K562 (cell line): Measurements from ENCODE around the gene EIF4E1B. TPM values are rescaled to one million over a fixed set of nuclear protein-coding genes. Genes with fewer than 3 reads are reported as not detected.
A peak's percentile ranks its signal among the peaks of the same experiment; 100 is the strongest.

ENCODE experiments used
- ARHGAP35 ChIP-seq: fragments of 450-650 bp; IDR thresholded peaks from 2 replicates; pipeline ENCODE4 v1.6.1; 2018; ENCODE audit not compliant: partially characterized antibody
- ASH1L ChIP-seq: fragments of 450-650 bp; IDR thresholded peaks from 2 replicates; pipeline ENCODE4 v1.6.1; 2018; ENCODE audit warnings: borderline replicate concordance, mild to moderate bottlenecking, low read depth; ENCODE audit not compliant: partially characterized antibody
- FOXA3 ChIP-seq, 2 experiments: fragments of 450-650 bp in 1 of 2; sonication (generic) in 1 of 2; formaldehyde crosslinking; IDR thresholded peaks in 1 of 2; conservative IDR thresholded peaks in 1 of 2; 2 replicates each; pipeline versions ENCODE4 v1.4.0 to v1.8.0; 2020 to 2022; ENCODE audit warnings: mild to moderate bottlenecking in 2 of 2, missing genetic modification reagents in 1 of 2
- FOXP1 ChIP-seq: sonication (generic); formaldehyde crosslinking; IDR thresholded peaks from 2 replicates; pipeline ENCODE4 v1.8.0; 2022; ENCODE audit warnings: mild to moderate bottlenecking, missing genetic modification reagents
- HMGN3 ChIP-seq: IDR thresholded peaks from 2 replicates; pipeline ENCODE4 v1.6.1; 2011; ENCODE audit warnings: borderline replicate concordance, low read depth, mild to moderate bottlenecking, mixed read lengths, low read length; ENCODE audit not compliant: insufficient read length; ENCODE audit errors: extremely low read depth
- JUN ChIP-seq, 2 experiments: sonication (generic) in 1 of 2; formaldehyde crosslinking in 1 of 2; IDR thresholded peaks; 2 replicates each; pipeline versions ENCODE4 v1.6.1 to v1.8.0; 2012 to 2022; ENCODE audit warnings: borderline replicate concordance in 2 of 2, mild to moderate bottlenecking in 2 of 2, improper control_type of control experiment in 1 of 2, low read depth in 1 of 2, low read length in 1 of 2, missing genetic modification reagents in 1 of 2
- MAX ChIP-seq: sonication (generic); formaldehyde crosslinking; IDR thresholded peaks from 2 replicates; pipeline ENCODE4 v1.9.0; 2022; ENCODE audit warnings: mild to moderate bottlenecking, missing genetic modification reagents
- MAZ ChIP-seq, 2 experiments: fragments of 450-650 bp in 1 of 2; sonication (generic) in 1 of 2; formaldehyde crosslinking; IDR thresholded peaks in 1 of 2; conservative IDR thresholded peaks in 1 of 2; 2 replicates each; pipeline versions ENCODE4 v1.4.0 to v1.5.0; 2020; ENCODE audit warnings: mild to moderate bottlenecking in 1 of 2, missing genetic modification reagents in 1 of 2
- NR1H2 ChIP-seq: sonication (generic); formaldehyde crosslinking; IDR thresholded peaks from 2 replicates; pipeline ENCODE4 v1.4.0; 2020; ENCODE audit warnings: mild to moderate bottlenecking, missing genetic modification reagents
- POLR3G ChIP-seq: IDR thresholded peaks from 2 replicates; pipeline ENCODE4 v1.6.1; 2011; ENCODE audit not compliant: insufficient read length, insufficient replicate concordance; ENCODE audit errors: extremely low read depth
- PYGO2 ChIP-seq: fragments of 450-650 bp; IDR thresholded peaks from 2 replicates; pipeline ENCODE4 v1.6.1; 2016; ENCODE audit warnings: mild to moderate bottlenecking, missing genetic modification characterization, moderate library complexity, missing compliant biosample characterization
- RFX1 ChIP-seq: fragments of 450-650 bp; IDR thresholded peaks from 2 replicates; pipeline ENCODE4 v1.6.1; 2016; ENCODE audit warnings: mild to moderate bottlenecking, moderate library complexity
- SAFB ChIP-seq: fragments of 200-400 bp; formaldehyde crosslinking; IDR thresholded peaks from 2 replicates; pipeline ENCODE4 v1.6.1; 2017; ENCODE audit warnings: low read depth, low read length, borderline replicate concordance
- SMAD3 ChIP-seq: fragments of 450-650 bp; formaldehyde crosslinking; conservative IDR thresholded peaks from 2 replicates; pipeline ENCODE4 v1.4.0; 2020; ENCODE audit warnings: mild to moderate bottlenecking
- TBL1XR1 ChIP-seq, 2 experiments: IDR thresholded peaks; 2 replicates each; pipeline ENCODE4 v1.6.1; 2012; ENCODE audit warnings: improper control_type of control experiment in 2 of 2, low read length in 2 of 2, mild to moderate bottlenecking in 1 of 2
- TEAD4 ChIP-seq, 2 experiments: sonication (generic) in 1 of 2; formaldehyde crosslinking in 1 of 2; IDR thresholded peaks; 2 replicates each; pipeline versions ENCODE4 v1.6.1 to v1.8.0; 2012 to 2022; ENCODE audit warnings: borderline replicate concordance in 1 of 2, inconsistent platforms in 1 of 2, low read length in 1 of 2, mild to moderate bottlenecking in 1 of 2, missing genetic modification reagents in 1 of 2
- USF1 ChIP-seq: sonication (generic); formaldehyde crosslinking; IDR thresholded peaks from 2 replicates; pipeline ENCODE4 v1.9.0; 2022; ENCODE audit warnings: mild to moderate bottlenecking, missing genetic modification reagents
- ZNF143 ChIP-seq: sonication (generic); formaldehyde crosslinking; IDR thresholded peaks from 2 replicates; pipeline ENCODE4 v1.9.0; 2022; ENCODE audit warnings: mild to moderate bottlenecking, missing genetic modification reagents
- ZNF175 ChIP-seq: fragments of 200-800 bp; sonication (Bioruptor generic); IDR thresholded peaks from 2 replicates; pipeline ENCODE4 v1.6.1; 2016; ENCODE audit warnings: low read depth, mild to moderate bottlenecking, missing genetic modification characterization, missing compliant biosample characterization
- ZNF239 ChIP-seq: fragments of 250-450 bp; sonication (Bioruptor Pico); IDR thresholded peaks from 2 replicates; pipeline ENCODE4 v1.4.0; 2020; ENCODE audit warnings: mild to moderate bottlenecking
- ZNF41 ChIP-seq: fragments of 250-450 bp; sonication (Bioruptor Pico); conservative IDR thresholded peaks from 2 replicates; pipeline ENCODE4 v1.4.0; 2020; ENCODE audit warnings: mild to moderate bottlenecking
- ZNF740 ChIP-seq, 3 experiments: fragments of 200-800 bp in 1 of 3; sonication (Bioruptor generic) in 1 of 3; sonication (generic) in 1 of 3; formaldehyde crosslinking in 1 of 3; IDR thresholded peaks; 2 replicates each; pipeline versions ENCODE4 v1.6.1 to v1.8.0; 2016 to 2022; ENCODE audit warnings: mild to moderate bottlenecking in 2 of 3, missing compliant biosample characterization in 2 of 3, missing genetic modification characterization in 2 of 3, missing genetic modification reagents in 1 of 3
- polyA plus RNA-seq, 8 experiments: library from polyadenylated mRNA; depleted of rRNA in 4 of 8; stranded (reverse) in 5 of 8; unstranded in 3 of 8; fragments of >200 nt; fragmentation: Nextera tagmentation in 2 of 8; fragmentation: Illumina TruSeq in 1 of 8; extraction: Ambion mirVana in 2 of 8; extraction: Trizol in 1 of 8; gene quantifications; 2 replicates each; pipeline versions ENCODE4 v1.2.1 to v1.2.3, GENCODE V29; 2011 to 2014; ENCODE audit warnings: inconsistent platforms in 1 of 8, missing spikeins in 1 of 8
- total RNA-seq, 7 experiments: library from RNA; depleted of rRNA in 6 of 7; stranded (reverse); fragments of >200 nt in 6 of 7; fragmentation: Illumina TruSeq in 2 of 7; extraction: Trizol in 2 of 7; gene quantifications; 2 replicates each; pipeline versions ENCODE4 v1.2.1 to v1.2.3, GENCODE V29; 2011 to 2021; ENCODE audit warnings: low replicate concordance in 1 of 7

The EIF4E1B gene
- total and polyA plus RNA-seq, 9 of the 15 experiments (the other 6 are each of a cell fraction or from before 2014, with no cell fraction given): not detected

- TF ChIP-seq SMAD3 (CRISPR knock-in tag) (no peak), MAX (CRISPR knock-in tag) (peak; percentile 87), MAZ (CRISPR knock-in tag; conservative IDR thresholded peaks at IDR 0.05 in 1 of 2, IDR thresholded peaks at IDR 0.05 in 1 of 2) (peak in 1 of 2 experiments; percentile 4; a peak in 1 of 4 replicates), ASH1L (no peak), TEAD4 (IDR thresholded peaks at IDR 0.05; ENCODE audit: low read length) (no peak), TEAD4 (CRISPR knock-in tag; IDR thresholded peaks at IDR 0.05; ENCODE audit: borderline replicate concordance) (peak; percentile 94), RFX1 (no peak), ZNF740 (CRISPR knock-in tag; IDR thresholded peaks at IDR 0.05) (0 out of 2 replicates have a peak, but pooled peaks have one; percentile 50), ZNF740 (tag; IDR thresholded peaks at IDR 0.05) (no peak), TBL1XR1 (IDR thresholded peaks at IDR 0.05; ENCODE audit: low read length in 2 of 2) (no peak), ARHGAP35 (no peak), ZNF41 (CRISPR knock-in tag) (no peak), POLR3G (no peak), ZNF143 (peak; percentile 24; the same call in 1 of the 2 replicates), NR1H2 (CRISPR knock-in tag) (no peak), ZNF175 (no peak), FOXA3 (CRISPR knock-in tag; conservative IDR thresholded peaks at IDR 0.05 in 1 of 2, IDR thresholded peaks at IDR 0.05 in 1 of 2) (peak in 1 of 2 experiments; percentile 75; a peak in 1 of 4 replicates), SAFB (peak; percentile 45; the same call in 1 of the 2 replicates), PYGO2 (tag) (no peak), ZNF239 (no peak), JUN (IDR thresholded peaks at IDR 0.05; ENCODE audit: borderline replicate concordance, low read depth, low read length) (no peak), JUN (CRISPR knock-in tag; IDR thresholded peaks at IDR 0.05; ENCODE audit: borderline replicate concordance) (peak; percentile 59; the same call in 1 of the 2 replicates), FOXP1 (CRISPR knock-in tag) (0 out of 2 replicates have a peak, but pooled peaks have one; percentile 70), HMGN3 (peak; percentile 38), USF1 (peak; percentile 18; the same call in 1 of the 2 replicates)
Measured at GRCh38 chr5:176619569-176620332, 10.7 kb upstream of the EIF4E1B start (continued).
